Colon (tissue), 2 donors: Measurements from ENCODE around the gene INTS3.
"Not testable (repeated sequence)": the region's sequence is repeated elsewhere in the genome, so short reads cannot be mapped to it uniquely, and the experiment has no call there.

Experiments
- FAIRE-seq: peaks from 2 replicates; lab custom pipeline; 2012; peaks lifted over from hg19 to GRCh38; lab: Jason Lieb, UNC
- donor health status: control.
- donor health status: control.

Gene INTS3

DNA sequence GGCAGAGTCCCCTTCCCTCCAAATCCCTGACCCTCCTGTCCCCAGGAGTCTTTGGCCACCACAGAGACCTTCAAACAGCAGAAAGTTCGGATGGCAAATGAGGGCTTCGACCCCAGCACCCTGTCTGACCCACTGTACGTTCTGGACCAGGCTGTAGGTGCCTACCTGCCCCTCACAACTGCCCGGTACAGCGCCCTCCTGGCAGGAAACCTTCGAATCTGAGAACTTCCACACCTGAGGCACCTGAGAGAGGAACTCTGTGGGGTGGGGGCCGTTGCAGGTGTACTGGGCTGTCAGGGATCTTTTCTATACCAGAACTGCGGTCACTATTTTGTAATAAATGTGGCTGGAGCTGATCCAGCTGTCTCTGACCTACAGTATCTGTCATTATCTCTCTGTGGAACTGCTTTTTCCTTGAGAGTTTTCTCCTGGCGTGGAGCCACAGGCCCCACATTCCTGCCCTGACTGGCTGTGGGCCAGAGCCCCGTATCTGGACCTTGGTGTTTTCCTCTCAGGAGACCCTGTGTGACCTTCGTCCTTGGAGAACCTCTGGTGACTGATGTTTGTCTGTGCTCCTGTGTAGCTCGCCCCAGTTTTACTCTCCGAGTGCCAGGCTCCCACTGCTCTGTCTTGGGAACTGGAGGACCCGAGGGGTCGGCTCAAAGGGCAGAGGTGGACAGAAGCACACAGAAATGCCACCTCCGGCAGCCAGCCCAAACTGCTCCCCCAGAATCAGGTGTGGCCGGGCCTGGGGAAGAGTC, 52.1 kb downstream of the INTS3 start:
- no peak for FAIRE-seq

DNA sequence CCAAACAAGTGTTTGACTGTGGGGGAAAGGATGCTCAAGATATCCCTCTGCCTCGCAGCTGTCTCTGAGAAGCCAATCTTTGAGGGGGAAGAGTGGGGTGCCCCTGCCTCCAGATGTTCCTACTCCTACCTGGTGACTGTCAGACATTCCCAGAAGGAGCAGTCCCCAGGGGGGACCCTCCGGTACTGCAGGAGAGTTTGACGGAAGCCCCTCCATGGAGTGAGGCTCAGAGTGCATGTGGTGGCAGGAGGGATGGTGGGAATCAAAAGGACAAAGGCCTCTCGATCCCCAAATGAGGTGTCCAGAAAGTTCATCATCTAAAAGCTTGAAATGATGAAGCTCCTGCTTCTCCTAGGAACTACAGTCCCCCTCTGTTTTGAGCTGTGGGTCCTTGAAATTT, 52.7 kb downstream of the INTS3 start:
- no peak for FAIRE-seq

DNA sequence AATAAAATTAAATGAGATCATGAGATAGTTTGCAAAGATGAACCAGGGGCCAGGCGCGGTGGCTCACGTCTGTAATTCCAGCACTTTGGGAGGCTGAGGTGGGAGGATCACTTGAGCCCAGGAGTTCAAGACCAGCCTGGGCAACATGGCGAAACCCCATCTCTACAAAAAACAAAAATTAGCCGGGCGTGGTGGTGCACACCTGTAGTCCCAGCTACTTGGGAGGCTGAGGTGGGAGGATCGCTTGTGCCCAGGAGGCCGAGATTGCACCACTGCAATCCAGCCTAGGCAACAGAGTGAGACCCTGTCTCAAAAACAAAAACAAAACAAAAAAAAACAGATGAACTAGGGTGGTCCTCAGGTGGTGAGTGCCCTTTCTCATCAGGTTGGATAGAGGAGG, 54.8 kb downstream of the INTS3 start:
- FAIRE-seq: not testable (repeated sequence)

DNA sequence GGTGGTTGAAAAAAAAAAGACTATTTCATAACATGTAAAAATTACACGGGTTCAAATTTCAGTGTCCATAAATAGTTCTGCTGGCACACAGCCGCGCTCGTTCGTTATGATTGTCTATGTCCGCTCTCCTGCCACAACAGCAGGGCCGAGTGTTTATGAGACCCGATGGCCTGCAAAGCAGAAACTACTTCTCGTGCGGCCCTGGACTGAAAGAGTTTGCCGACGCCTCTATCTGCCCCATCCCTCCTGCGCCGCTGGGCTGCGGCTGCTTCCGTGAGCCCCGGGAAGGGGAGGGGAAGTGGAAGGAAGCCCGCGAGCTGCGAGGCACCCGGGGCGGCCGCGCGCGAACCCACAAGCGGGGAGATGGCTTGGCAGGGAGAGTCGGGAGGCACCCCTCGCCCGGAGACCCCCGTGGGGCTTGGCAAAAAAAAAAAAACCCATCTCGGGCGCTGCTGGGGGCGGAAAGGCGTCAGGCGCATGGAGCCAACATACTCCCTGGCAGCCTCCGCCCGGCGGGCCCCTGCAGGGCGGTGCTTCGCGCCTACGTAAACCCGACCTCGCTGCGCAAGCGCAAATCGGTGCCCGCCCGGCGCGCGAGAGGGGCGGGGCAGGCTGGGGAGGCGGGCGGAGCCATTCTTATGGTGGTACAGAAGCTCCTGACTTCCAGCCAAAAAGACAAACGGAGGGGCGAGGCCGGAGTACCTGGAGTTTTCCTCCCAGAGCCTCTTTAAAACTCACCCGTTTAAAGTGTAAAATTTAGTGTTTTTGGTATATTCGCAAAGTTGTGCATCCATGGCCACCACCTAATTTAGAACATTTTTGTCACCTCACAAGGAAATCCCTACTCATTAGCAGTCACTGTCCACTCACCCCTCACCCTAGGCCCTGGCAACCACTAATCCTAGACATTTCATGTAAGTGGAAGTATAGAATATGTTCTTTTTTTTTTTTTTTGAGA, 55.7 kb downstream of the INTS3 start:
- FAIRE-seq: no peak

DNA sequence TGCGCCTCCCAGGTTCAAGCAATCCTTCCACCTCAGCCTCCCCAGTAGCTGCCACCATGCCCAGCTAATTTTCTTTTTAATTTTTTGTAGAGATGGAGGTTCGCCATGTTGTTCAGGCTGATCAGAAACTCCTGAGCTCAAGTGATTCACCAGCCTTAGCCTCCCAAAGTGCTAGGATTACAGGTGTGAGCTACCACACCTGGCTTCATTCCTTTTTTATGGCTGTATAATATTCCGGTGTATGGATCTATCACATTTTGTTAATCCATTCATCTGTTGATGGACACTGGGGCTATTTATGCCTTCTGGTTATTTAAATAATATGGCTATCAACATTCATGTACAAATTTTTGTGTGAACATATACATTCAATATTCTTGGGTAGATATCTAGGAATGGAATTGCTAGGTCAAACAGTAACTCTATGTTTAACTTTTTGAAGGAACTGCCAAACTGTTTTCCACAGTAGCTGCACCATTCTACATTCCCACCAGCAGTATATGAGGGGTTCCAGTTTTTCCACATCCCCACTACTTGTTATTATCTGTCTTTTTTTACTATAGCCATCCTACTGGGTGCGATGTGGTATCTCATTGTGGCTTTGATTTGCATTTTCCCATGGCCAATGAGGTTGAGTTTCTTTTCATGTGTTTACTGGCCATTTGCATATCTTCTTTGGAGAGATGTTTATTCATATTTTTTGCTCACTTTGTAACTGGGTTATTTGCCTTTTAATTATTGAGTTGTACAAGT, 58.4 kb downstream of the INTS3 start:
- FAIRE-seq: no peak

DNA sequence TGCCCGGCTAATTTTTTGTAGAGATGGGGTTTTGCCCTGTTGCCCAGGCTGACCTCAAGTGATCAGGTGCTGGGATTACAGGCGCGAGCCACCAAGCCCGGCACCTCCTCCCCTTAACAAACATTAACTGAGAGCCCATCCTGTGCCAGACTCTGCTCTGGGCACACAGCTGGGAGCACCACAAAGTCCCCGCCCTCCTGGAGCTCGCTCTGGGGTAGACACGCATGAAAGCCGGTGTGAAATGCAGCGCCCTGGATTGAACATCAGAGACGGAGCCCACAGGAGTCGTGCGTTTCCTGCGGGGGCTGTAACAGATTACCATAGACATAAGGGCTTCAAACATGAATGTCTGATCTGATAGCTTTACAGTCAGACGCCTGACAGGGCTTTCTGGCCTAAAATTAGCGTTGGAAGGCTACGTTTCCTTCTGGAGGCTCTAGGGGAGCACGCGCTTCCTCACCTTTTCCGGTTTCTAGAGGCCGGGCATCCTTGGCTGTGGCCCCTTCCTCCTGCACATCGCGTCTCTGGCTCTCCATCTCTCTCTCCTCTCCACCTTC, 61.7 kb downstream of the INTS3 start:
- no peak for FAIRE-seq

DNA sequence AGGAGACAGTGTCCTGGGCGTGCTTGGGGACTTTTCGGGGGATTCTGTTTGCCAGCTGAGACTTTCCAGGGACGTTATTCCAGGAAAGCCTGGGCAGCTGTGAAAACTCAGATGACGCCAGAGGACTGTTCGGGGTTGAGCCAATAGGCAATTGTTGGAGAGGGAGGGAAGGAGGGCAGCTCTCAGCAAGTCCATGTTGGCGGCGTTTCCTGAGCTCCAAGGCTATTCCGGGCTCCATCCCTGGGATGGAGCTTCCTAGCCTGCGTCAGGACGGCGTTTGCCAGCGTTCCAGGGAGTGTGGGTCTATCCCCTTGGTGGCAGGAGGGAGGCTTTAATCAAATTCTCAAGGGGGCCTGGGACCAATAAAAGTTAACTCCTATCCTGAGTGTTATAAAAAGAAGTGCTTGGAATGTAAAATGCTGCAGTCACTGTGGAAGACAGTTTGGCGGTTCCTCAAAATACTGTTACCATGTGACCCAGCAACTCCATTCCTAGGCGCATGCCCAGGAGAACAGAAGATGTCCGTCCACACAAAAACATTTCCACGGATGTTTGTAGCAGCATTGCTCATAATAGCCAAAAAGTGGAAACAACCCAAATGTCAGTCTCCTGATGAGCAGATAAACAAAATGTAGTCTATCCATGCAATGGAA, 62.6 kb downstream of the INTS3 start:
- FAIRE-seq: no peak

DNA sequence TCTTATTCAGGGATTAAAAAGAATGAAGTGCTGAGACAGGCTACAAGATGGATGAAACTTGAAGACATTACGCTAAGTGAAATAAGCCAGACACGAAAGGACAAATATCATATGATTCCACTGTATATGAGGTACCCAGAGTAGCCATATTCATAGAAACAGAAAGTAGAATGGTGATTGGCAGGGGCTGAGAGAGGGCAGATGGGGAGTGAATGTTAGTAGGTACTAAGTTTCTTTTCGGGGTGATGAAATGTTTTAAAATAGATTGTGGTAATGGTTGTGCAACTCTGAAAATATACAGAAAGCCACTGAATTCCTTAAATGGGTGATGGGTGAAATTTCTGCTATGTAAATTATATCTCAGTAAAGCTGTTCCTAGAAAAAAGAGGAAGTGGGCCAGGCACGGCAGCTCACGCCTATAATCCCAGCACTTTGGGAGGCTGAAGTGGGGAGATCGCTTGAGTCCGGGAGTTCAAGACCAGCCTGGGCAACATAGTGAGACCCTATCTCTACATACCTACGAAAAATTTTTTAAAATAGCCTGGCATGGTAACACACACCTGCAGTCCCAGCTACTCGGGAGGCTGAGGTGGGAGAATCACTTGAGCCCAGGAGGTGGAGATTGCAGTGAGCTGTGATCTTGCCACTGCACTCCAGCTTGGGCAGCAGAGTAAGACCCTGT, 63.3 kb downstream of the INTS3 start:
- no peak for FAIRE-seq

DNA sequence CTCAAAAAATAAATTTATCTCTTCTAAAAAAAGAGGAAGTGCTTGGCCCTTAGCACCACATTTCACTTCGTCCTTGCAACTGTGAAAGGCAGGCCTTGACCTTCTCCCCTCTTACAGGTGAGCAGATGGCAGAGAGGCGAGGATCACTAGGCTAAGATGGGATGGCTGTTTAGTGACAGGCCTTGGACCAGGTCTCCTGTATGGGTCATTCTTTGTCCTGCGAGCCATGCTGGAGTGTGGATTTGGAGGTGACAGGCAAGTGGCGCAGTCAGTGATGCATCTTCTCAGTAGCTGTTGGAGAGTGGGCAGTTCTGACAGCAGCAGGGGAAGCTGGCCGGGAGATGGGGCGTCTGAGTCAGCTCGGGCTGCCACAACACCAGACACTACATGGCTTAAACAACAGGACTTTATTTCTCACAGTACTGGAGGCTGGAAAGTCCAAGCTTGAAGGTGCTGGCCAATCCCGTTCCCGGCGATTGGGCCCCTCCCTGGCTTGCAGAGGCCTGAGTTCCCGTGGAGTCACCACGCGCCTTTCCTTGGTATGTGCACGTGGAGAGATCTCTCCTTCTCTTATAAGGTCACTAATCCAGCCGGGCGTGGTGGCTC, 63.9 kb downstream of the INTS3 start:
- no peak for FAIRE-seq

DNA sequence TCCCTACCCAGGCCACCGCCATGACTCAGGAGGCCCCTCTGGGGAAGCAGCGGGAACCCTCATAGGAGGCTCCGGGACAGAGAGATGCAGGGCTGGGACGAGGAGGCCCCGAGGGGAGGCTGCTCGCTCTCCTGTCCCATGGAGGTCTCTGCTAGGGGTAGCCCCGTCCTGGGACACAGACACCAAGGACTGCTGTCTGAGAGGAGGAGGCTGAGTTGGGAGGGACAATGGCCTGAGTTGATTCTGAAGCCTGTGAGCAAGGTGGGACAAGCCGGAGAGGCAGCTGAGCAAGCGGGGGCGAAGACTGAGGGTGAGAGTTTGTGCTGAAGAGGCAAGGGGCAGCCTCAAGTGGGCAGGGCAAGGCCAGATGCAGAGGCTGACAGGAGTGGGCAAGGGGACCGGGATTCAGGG, 64.8 kb downstream of the INTS3 start:
- FAIRE-seq: no peak

DNA sequence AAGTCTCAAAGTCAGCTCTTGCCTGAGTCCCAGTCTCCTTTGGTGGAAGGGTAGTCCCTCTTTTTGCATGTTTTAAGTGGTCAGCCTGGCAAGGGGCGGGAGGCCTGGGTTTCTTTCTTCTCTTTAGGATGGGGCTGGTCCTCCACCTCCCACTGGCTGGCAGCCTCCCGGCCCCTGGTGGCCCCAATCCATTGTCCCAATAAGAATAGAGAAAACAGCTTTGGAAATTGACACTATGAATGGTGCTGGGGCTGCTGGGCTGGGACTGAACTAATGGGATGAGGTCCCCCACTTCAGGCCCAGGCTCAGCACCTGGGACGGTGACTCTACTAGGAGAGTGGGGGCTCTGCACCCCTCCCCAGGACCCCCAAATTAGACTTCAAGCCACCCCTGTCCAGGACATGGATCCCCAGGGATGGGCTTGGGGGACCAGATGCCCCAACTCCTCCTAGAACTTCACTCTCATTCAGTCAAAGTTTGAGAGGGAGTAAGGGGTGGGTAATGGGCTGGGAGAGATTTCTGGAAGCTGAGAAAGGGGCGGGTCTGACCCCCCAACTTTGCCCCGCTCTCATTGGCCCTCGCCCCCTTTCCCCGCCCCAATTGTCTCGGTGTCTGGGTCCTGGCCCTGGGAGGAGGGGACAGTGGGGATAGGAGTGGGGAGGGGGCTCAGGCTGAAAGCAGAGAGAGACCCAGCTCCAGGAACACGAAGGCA, 65.6 kb downstream of the INTS3 start:
- no peak for FAIRE-seq

DNA sequence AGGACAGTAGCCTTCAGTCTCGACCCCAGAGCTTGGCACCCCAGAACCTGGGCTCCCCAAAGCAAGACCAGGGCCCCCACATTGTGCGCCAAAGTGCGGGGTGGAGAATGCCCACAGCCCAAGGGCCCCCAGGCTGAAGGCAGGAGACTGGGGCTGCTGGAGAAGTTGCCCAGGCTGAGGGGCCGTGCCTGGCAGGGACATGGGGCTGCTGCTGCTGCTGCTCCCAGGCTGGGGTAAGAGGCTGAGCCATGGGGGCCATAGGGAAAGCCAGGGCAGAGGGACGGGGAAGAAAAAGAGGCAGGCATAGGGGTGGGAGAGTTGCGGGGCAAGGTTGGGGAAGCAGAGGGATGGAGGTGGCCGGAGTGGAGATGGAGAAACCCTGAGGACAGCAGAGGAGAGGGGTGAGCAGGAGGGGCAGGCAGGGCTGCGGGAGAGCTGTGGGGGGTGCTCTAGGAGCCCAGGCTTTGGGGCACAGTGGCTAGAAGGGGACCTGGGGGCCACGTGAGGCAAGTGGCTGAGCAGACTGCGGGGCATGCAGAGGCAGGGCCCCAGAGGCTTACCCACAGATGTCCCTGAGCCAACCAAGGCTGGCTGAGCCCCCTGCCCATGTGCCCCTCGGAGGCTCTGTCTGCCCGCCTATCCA, 66.2 kb downstream of the INTS3 start:
- FAIRE-seq: no peak

DNA sequence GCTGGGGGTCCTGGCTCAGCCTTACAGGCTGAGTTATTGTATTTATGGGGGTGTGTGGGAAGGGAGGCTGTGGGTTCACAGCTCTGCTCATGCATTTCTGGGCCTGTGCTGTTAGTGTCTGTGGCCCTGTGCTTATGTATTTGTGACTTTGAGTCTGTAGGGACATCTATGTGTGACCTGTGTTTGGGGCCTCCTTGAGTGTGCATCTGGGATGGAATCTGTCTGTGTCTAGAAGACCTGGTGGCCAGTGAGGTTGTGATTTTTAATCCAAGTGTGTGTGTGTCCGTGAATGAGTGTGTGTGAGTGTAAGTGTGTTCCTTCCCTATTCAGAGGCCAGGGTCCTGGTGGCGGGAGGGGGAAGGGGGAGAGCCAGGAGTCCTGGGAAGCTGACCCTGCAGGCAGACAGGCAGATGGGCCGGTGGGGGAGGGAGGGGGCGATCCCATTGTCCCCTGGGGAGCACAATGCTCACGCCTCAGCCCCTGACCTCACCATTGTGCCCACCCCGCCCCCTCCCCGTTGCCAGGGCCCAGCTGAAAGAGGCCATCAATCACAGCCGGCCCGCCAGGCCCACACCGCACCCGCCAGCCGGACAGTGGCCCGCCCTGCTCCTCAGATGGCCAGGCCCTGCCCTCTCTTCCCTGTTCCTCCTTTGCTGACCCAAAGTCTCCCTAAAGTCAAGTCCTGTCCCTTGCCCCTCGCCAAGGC, 66.9 kb downstream of the INTS3 start:
- no peak for FAIRE-seq

DNA sequence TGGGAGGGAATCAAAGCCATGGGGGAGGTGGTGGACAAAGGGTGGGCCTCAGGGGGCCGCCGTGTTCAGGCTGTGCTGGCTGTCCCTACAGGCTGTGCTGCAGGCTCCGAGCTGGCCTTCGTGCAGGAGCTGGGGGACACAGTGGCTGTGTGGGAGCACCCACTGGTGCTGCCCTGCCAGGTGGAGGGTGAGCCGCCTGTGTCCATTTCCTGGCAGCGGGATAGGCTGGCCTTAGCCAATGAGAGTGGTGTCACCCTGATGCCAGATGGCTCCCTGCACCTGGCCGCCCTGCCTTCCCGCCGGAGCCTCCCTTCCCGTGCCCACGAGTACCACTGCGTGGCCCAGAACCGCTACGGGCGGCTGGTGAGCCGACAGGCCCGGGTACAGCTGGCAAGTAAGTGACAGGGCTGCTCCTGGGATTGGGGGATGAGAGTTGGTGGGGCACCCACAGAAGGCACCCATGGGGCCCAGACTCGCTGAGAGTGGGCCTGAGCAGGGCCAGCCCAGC, 67.5 kb downstream of the INTS3 start:
- no peak for FAIRE-seq

DNA sequence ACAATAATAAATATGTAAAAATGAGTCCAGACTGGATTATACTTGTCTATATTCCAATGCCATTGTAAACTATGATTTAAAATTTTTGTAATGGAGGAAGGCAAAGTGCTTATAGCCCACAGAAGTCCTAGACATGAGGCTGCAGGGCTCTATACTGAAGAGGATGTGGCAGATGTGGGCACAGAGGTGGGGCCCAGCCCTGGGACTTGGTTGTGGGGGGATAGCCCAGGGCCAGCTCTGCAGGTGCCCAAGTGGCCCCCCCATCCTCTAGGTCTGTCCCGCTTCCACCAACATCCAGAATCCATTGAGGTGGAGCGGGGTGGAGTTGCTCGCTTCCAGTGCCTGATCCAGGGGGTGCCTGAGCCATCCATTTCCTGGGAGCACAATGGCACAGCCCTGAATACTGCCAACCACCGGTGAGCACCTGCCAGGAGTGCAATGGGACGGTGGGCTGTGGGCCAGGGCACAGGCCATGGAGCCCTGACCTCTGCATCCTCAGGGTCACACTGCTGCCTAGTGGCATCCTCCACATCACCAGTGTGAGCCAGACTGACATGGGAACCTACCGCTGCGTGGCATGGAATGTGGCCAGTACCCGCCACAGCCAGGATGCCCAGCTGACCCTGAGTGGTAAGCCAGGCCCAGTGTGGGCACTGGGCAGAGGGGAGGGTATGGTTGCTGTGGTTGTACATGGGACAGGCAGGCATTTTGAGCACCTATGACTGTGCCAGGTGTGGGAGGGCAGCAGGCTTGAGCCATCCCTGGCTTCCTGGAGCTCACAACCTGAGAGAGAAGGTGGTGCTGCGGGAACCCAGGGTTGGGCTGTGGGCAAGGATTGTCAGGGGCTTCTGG, 68.3 kb downstream of the INTS3 start:
- FAIRE-seq: no peak

DNA sequence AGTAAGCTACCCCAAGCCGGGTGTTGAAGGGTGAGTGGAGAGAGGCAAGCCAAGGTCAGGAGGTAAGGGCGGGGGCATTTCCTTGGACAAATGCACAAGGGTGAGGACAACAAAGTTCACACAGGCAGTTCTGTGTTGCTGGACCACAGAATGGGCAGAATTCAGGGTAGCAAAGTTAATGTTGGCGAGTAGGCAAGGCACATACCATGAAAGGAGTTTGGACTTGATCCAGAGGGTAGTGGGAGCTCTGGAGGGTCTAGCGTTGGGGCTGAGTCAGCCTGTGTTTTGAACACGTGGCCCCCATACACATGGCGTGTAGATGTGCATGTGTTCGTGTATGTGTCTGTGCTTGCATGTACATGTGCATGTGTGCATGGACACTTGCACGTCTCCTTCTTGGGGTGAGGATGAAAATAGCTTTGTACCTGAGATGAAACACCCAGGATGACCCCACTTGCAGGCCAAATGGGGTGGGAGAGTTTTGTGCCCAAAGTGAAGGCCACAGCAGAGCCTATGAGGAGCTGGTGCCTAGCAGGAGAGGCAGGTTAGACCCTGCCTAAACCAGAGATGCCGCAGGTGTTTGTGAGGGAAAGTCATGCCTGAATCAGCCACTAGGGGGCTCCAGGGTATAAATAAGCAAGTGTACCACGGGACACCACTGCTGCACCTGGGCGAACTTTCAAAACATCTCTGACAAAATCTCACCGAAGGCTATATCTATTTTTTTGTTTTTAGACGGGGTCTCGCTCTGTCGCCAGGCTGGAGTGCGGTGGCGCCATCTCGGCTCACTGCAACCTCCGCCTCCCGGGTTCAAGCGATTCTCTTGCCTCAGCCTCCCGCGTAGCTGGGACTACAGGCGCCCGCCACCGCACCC, 69.2 kb downstream of the INTS3 start:
- FAIRE-seq: no peak

DNA sequence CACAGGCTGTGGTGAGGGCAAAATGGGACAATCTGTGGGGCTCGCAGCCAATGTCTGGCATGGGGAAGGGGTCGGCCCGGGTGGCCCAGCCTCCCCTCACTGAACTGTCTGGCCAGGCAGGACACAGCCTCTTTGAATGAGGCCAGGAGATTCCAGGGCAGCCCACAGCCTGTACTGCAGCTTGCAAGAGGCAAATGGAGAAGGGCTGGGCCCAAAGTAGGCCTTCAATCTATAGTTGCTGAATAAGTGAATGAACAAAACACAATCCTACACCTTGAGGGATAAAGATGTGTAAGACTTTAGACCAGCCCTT, 70.6 kb downstream of the INTS3 start:
- FAIRE-seq: no peak
